ENCODE measurements around the gene COX15. TPM values are rescaled to one million over a fixed set of nuclear protein-coding genes. Genes with fewer than 3 reads are reported as not detected.

Gene COX15
- total and polyA plus RNA-seq, 2 donors (not counting 3 experiments of a cell fraction or from before 2014, with no cell fraction given) = 16.6 to 34.6 TPM

- no TSS peak for BruUV-seq (replicated peaks)
- H3K9me1 ChIP-seq (replicated peaks; ENCODE audit: control insufficient read depth, extremely low read depth, insufficient read depth, low read length) = no peaks in the 10 kb centered on the region
- H4K20me1 ChIP-seq (replicated peaks; ENCODE audit: control insufficient read depth, extremely low read depth, insufficient read depth, low read length) = no peaks in the 10 kb centered on the region
- intact Hi-C loops (cut with micrococcal nuclease) = no loop called here
- no peaks in the 10 kb centered on the region for H3K9me3 ChIP-seq (replicated peaks; ENCODE audit: control insufficient read depth, insufficient read depth, low read length)
- no peak for FAIRE-seq
- TF ChIP-seq MYC (IDR thresholded peaks at IDR 0.05; ENCODE audit: low read depth, low read length) = no peak
- TF ChIP-seq POLR2A (IDR thresholded peaks at IDR 0.05; ENCODE audit: low read depth, low read length) = no peak
- TF ChIP-seq GATA2 (IDR thresholded peaks at IDR 0.05; ENCODE audit: insufficient read depth, insufficient read length, low read depth, low read length) = no peak
- no peak for TF ChIP-seq POLR2AphosphoS5 (IDR thresholded peaks at IDR 0.05; ENCODE audit: insufficient read depth, low read depth, low read length)
- no peak for TF ChIP-seq FOS (IDR thresholded peaks at IDR 0.05; ENCODE audit: borderline replicate concordance, insufficient read depth, low read length)
- no peak for TF ChIP-seq MAX (IDR thresholded peaks at IDR 0.05; ENCODE audit: insufficient read depth, insufficient read length)
- TF ChIP-seq EZH2 (IDR thresholded peaks at IDR 0.05; ENCODE audit: borderline replicate concordance, low read depth, low read length, severe bottlenecking) = no peak
- no peak for TF ChIP-seq JUN (IDR thresholded peaks at IDR 0.05; ENCODE audit: borderline replicate concordance, insufficient read depth, insufficient read length, low read depth)
- H3K27me3 ChIP-seq (ENCODE audit: control insufficient read depth in 2 of 2, insufficient read depth in 2 of 2, low read length in 2 of 2) = no peaks in the 10 kb centered on the region
- no peak overlapping the region for H3K4me2 ChIP-seq (ENCODE audit: insufficient read depth, low read length)
- no peak for DNase-seq (ENCODE audit: low read depth, low spot score)
- no peaks in the 10 kb centered on the region for H3K4me1 ChIP-seq (ENCODE audit: control insufficient read depth, extremely low read depth, insufficient read depth, low read length)
- no peak overlapping the region for H3K9ac ChIP-seq (replicated peaks; ENCODE audit: extremely low read depth, insufficient read depth, low read length)
- POLR2A ChIA-PET = no interaction called here
- H2AFZ ChIP-seq (ENCODE audit: low read depth, low read length) = no peak overlapping the region
- H3K79me2 ChIP-seq (ENCODE audit: control insufficient read depth, insufficient read depth, low read length) = no peaks in the 10 kb centered on the region
- H3K36me3 ChIP-seq (ENCODE audit: control insufficient read depth in 2 of 2, extremely low read depth in 1 of 2, insufficient read depth in 2 of 2, low read length in 2 of 2) = no peaks in the 10 kb centered on the region
- CTCF ChIA-PET = interaction anchor here (1.1 to 1.2 kb wide), 2 partner anchors 9 to 18 kb away, joined by 4 read pairs; no protein-coding TSS in a partner anchor
- dilution Hi-C loops (cut with MboI; ENCODE audit: extremely low pct_ligation_motif_present, low sequenced_read_pairs) = no loop called here
- H3K27ac ChIP-seq (ENCODE audit: insufficient read depth, low read depth, low read length) = no peak overlapping the region
- no peak overlapping the region for H3K4me3 ChIP-seq (replicated peaks in 1 of 3; ENCODE audit: insufficient read depth in 1 of 3, low read depth in 1 of 3, low read length in 3 of 3)
These were observed 34.4 kb upstream of the COX15 start for GRCh38 chr10:99766302-99766681.
